ENCODE results near the gene HAUS5.

GRCh38 chr19:35582760-35583159 is 29.8 kb upstream of the HAUS5 start:
- TF ChIP-seq, protein P1, sequence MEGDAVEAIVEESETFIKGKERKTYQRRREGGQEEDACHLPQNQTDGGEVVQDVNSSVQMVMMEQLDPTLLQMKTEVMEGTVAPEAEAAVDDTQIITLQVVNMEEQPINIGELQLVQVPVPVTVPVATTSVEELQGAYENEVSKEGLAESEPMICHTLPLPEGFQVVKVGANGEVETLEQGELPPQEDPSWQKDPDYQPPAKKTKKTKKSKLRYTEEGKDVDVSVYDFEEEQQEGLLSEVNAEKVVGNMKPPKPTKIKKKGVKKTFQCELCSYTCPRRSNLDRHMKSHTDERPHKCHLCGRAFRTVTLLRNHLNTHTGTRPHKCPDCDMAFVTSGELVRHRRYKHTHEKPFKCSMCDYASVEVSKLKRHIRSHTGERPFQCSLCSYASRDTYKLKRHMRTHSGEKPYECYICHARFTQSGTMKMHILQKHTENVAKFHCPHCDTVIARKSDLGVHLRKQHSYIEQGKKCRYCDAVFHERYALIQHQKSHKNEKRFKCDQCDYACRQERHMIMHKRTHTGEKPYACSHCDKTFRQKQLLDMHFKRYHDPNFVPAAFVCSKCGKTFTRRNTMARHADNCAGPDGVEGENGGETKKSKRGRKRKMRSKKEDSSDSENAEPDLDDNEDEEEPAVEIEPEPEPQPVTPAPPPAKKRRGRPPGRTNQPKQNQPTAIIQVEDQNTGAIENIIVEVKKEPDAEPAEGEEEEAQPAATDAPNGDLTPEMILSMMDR (IDR thresholded peaks at IDR 0.05 in 4 of 5, conservative IDR thresholded peaks at IDR 0.05 in 1 of 5) = no peak
- TF ChIP-seq POLR2A (IDR thresholded peaks at IDR 0.05) = no peak

Measured in gastrocnemius medialis (tissue), 4 donors.